GM19468 (cell line): ENCODE results near the gene TCP10L.
"Not testable (repeated sequence)": the region's sequence is repeated elsewhere in the genome, so short reads cannot be mapped to it uniquely, and the experiment has no call there.

Source experiments
- ATAC-seq: cut with Tn5 transposase; IDR thresholded peaks from one replicate; pipeline ENCODE4 v1.9.1; 2021; ENCODE audit warnings: mild to moderate bottlenecking, moderate library complexity, moderate number of reproducible peaks; ENCODE audit not compliant: unreplicated experiment; ENCODE audit errors: extremely low read depth

Gene TCP10L

GRCh38 chr21:32559006-32559610 is 26.2 kb downstream of the TCP10L start:
- ATAC-seq: no peak

- ATAC-seq: no peak
Observed at GRCh38 chr21:32558106-32558505, 27.2 kb downstream of the TCP10L start.

- no peak for ATAC-seq
Observed at GRCh38 chr21:32554832-32555638, 30.3 kb downstream of the TCP10L start.

- ATAC-seq: no peak
Observed at GRCh38 chr21:32549886-32550285, 35.4 kb downstream of the TCP10L start.

- ATAC-seq: no peak
Observed at GRCh38 chr21:32549440-32549839, 35.9 kb downstream of the TCP10L start.

- ATAC-seq: no peak
Observed at GRCh38 chr21:32548978-32549377, 36.3 kb downstream of the TCP10L start.

- ATAC-seq: no peak
Observed at GRCh38 chr21:32547018-32547417, 38.3 kb downstream of the TCP10L start.

GRCh38 chr21:32545948-32546441 is 39.3 kb downstream of the TCP10L start:
- ATAC-seq: no peak

- no peak for ATAC-seq
Observed at GRCh38 chr21:32544697-32545096, 40.6 kb downstream of the TCP10L start.

- ATAC-seq: no peak
Observed at GRCh38 chr21:32543975-32544374, 41.3 kb downstream of the TCP10L start.

- not testable (repeated sequence) for ATAC-seq
Observed at GRCh38 chr21:32543056-32543455, 42.3 kb downstream of the TCP10L start.

- ATAC-seq: no peak
Observed at GRCh38 chr21:32539378-32539777, 45.9 kb downstream of the TCP10L start.

GRCh38 chr21:32538147-32538792 is 47.1 kb downstream of the TCP10L start:
- no peak for ATAC-seq

GRCh38 chr21:32537569-32537881 is 47.8 kb downstream of the TCP10L start:
- ATAC-seq: no peak

- ATAC-seq: no peak
Observed at GRCh38 chr21:32535612-32536011, 49.7 kb downstream of the TCP10L start.

GRCh38 chr21:32534113-32534512 is 51.2 kb downstream of the TCP10L start:
- no peak for ATAC-seq

- no peak for ATAC-seq
Observed at GRCh38 chr21:32533611-32534010, 51.7 kb downstream of the TCP10L start.

GRCh38 chr21:32533053-32533452 is 52.3 kb downstream of the TCP10L start:
- ATAC-seq: no peak

- no peak for ATAC-seq
Observed at GRCh38 chr21:32532636-32533035, 52.7 kb downstream of the TCP10L start.

- ATAC-seq: not testable (repeated sequence)
Observed at GRCh38 chr21:32531561-32531960, 53.8 kb downstream of the TCP10L start.

GRCh38 chr21:32530809-32531208 is 54.5 kb downstream of the TCP10L start:
- ATAC-seq: not testable (repeated sequence)
